GM23338 (cell line): Measurements from ENCODE around the gene EIF3B. TPM values are rescaled to one million over a fixed set of nuclear protein-coding genes. Genes with fewer than 3 reads are reported as not detected.
"Not testable (repeated sequence)": the region's sequence is repeated elsewhere in the genome, so short reads cannot be mapped to it uniquely, and the experiment has no call there.

Source experiments
- ATAC-seq: fragments of 200-7000 bp; cut with Tn5 transposase; 3 replicates; pipeline ENCODE4 v1.9.1; 2020
- DNase-seq: peaks from one replicate; pipeline ENCODE4 v3.0.0-alpha.2; 2015; ENCODE audit warnings: low spot score
- H2AFZ ChIP-seq: fragments of 200-600 bp; sonication (generic); 2 replicates; pipeline ENCODE4 v1.8.0; 2016; ENCODE audit warnings: antibody characterized with exemption, mild to moderate bottlenecking, moderate library complexity
- H3F3A ChIP-seq: fragments of 200-600 bp; sonication (generic); replicated peaks from 2 replicates; pipeline ENCODE4 v1.8.0; 2017; ENCODE audit warnings: antibody characterized with exemption, mixed run types, low read depth
- H3K27ac ChIP-seq: fragments of 200-600 bp; sonication (generic); 2 replicates; pipeline ENCODE4 v1.6.1; 2016; ENCODE audit warnings: low read depth
- H3K27me3 ChIP-seq: fragments of 200-600 bp; sonication (generic); 2 replicates; pipeline ENCODE4 v1.8.0; 2016; ENCODE audit warnings: mild to moderate bottlenecking, mixed run types, moderate library complexity; ENCODE audit not compliant: insufficient read depth
- H3K36me3 ChIP-seq: fragments of 200-600 bp; sonication (generic); 2 replicates; pipeline ENCODE4 v1.8.0; 2016; ENCODE audit warnings: mild to moderate bottlenecking; ENCODE audit not compliant: insufficient read depth
- H3K4me1 ChIP-seq: fragments of 200-600 bp; sonication (generic); 2 replicates; pipeline ENCODE4 v1.8.0; 2016; ENCODE audit warnings: mild to moderate bottlenecking, moderate library complexity; ENCODE audit not compliant: insufficient read depth
- H3K4me2 ChIP-seq: fragments of 200-600 bp; sonication (generic); 2 replicates; pipeline ENCODE4 v1.7.1; 2017; ENCODE audit warnings: mixed run types
- H3K4me3 ChIP-seq: fragments of 200-600 bp; sonication (generic); 2 replicates; pipeline ENCODE4 v1.6.1; 2016; ENCODE audit warnings: mixed run types
- H3K79me2 ChIP-seq: fragments of 200-600 bp; sonication (generic); replicated peaks from 2 replicates; pipeline ENCODE4 v1.8.0; 2017; ENCODE audit warnings: mild to moderate bottlenecking; ENCODE audit not compliant: insufficient read depth
- H3K9me2 ChIP-seq: fragments of 200-600 bp; sonication (generic); 2 replicates; pipeline ENCODE4 v1.8.0; 2017; ENCODE audit not compliant: insufficient read depth
- H4K20me1 ChIP-seq: fragments of 200-600 bp; sonication (generic); replicated peaks from 2 replicates; pipeline ENCODE4 v1.8.0; 2017; ENCODE audit warnings: mild to moderate bottlenecking; ENCODE audit not compliant: insufficient read depth
- H3K27ac Mint-ChIP-seq: 2 replicates; pipeline ENCODE4 v1.8.0; 2020; ENCODE audit warnings: inconsistent platforms, mild to moderate bottlenecking, moderate library complexity, mixed read lengths
- H3K27me3 Mint-ChIP-seq: 3 replicates; pipeline ENCODE4 v1.8.0; 2022; ENCODE audit warnings: low read depth, mild to moderate bottlenecking, moderate library complexity, mixed read lengths, inconsistent platforms; ENCODE audit not compliant: insufficient read depth, poor library complexity
- H3K36me3 Mint-ChIP-seq: 3 replicates; pipeline ENCODE4 v1.8.0; 2021; ENCODE audit warnings: low read depth, mild to moderate bottlenecking, inconsistent platforms, moderate library complexity, mixed read lengths
- H3K4me1 Mint-ChIP-seq: 3 replicates; pipeline ENCODE4 v1.8.0; 2020; ENCODE audit warnings: mild to moderate bottlenecking, inconsistent platforms, mixed read lengths
- H3K4me3 Mint-ChIP-seq: 3 replicates; pipeline ENCODE4 v1.8.0; 2021; ENCODE audit warnings: moderate library complexity, mild to moderate bottlenecking, inconsistent platforms, mixed read lengths
- H3K9me3 Mint-ChIP-seq: 3 replicates; pipeline ENCODE4 v1.8.0; 2020; ENCODE audit warnings: moderate library complexity, mild to moderate bottlenecking, inconsistent platforms, mixed read lengths
- CREB1 ChIP-seq: fragments of 250-450 bp; sonication (Bioruptor Pico); IDR thresholded peaks from 2 replicates; pipeline ENCODE4 v1.5.0; 2020; ENCODE audit warnings: low read depth, mild to moderate bottlenecking, moderate library complexity
- CTCF ChIP-seq, 2 experiments: fragments of 200-600 bp in 1 of 2; sonication (generic) in 1 of 2; conservative IDR thresholded peaks; 2 replicates each; pipeline versions ENCODE4 v1.5.1 to v1.6.1; 2016 to 2017; ENCODE audit warnings: antibody characterized with exemption in 2 of 2, low read depth in 2 of 2, mild to moderate bottlenecking in 2 of 2, moderate library complexity in 1 of 2
- REST ChIP-seq: IDR thresholded peaks from one replicate; pipeline ENCODE4 v1.6.1; 2018; ENCODE audit warnings: antibody characterized with exemption; ENCODE audit not compliant: unreplicated experiment
- polyA plus RNA-seq: library from polyadenylated mRNA; unstranded; fragments of >200 nt; fragmentation: Nextera tagmentation; extraction: Ambion mirVana; gene quantifications from 2 replicates; pipeline ENCODE4 v1.2.1, GENCODE V29; 2016
- total RNA-seq: library from RNA; depleted of rRNA; stranded (reverse); fragments of >200 nt; shearing (Covaris generic); gene quantifications from 2 replicates; pipeline ENCODE4 v1.2.3, GENCODE V29; 2014

The EIF3B gene
- total and polyA plus RNA-seq, 2 experiments from 2014 or later: 106 to 355 TPM

DNA sequence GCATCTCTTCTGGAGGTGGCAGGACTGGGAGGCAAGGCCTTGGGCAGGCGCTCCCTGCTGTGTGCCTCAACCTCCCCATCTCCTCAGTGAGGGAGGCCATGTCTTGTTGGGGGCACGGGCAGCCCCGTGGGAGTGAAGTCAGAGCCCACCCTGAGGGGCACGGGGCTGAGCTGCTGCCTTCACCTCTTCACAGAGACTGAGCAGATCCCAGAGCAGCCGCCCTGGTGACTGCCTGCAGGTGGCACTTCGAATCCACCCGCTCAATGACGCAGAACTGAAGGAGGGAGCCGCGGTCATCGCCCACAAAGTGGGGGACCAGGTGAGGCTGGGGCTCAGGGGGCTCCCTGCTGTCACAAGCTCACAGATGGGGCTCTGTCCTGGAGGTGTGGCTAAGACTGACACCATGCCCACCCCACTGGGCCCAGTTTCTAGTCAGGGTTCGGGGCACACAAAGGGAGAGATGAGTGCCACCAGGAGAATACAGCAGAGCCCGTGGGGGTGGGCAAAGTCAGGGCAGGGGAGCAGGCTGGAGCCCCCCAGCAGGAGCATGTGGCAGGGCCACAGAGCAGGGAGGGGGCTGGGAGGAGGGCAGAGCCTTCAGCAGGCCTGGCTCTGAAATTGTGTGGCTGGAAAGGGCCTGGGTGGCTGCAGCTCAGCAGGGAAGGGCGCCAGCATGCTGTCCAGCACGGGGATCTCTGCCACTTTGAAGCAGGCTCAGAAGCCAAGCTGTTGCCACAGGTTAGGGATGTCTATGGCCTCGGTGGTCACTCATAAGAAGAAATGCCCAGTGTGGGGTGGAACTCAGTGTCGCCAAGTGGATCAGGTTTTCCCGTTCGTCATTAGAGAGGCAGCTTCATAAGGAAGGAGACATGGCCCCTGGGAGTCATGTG, 30.0 kb downstream of the EIF3B start:
- ATAC-seq (peak; percentile 40), DNase-seq (peak; percentile 48)
- Histone ChIP-seq H3F3A (peaks cover 16% of the 10 kb centered on the region), H3K27me3 (no peaks in the 10 kb centered on the region), H4K20me1 (peaks cover 9% of the 10 kb centered on the region; the same call in 1 of the 2 replicates), H2AFZ (no peak overlapping the region), H3K4me3 (no peak overlapping the region), H3K4me1 (no peaks in the 10 kb centered on the region), H3K79me2 (no peaks in the 10 kb centered on the region; the same call in 1 of the 2 replicates), H3K36me3 (peaks cover 14% of the 10 kb centered on the region), H3K4me2 (no peak overlapping the region), H3K9me2 (no peaks in the 10 kb centered on the region), H3K27ac (no peak overlapping the region)
- peaks cover 27% of the 10 kb centered on the region for H3K36me3 Mint-ChIP-seq
- TF ChIP-seq CTCF (conservative IDR thresholded peaks at IDR 0.05; ENCODE audit: low read depth in 2 of 2) (peak in 1 of 2 experiments; percentile 69; a peak in 2 of 4 replicates), CREB1 (no peak), REST (no peak)
- no peak overlapping the region for H3K4me3 Mint-ChIP-seq
- 0 out of 2 replicates have a peak overlapping the region, but pooled peaks have one; percentile 65 for H3K27ac Mint-ChIP-seq
- H3K9me3 Mint-ChIP-seq: no peaks in the 10 kb centered on the region
- peaks cover 29% of the 10 kb centered on the region for H3K27me3 Mint-ChIP-seq
- H3K4me1 Mint-ChIP-seq: peaks cover 9% of the 10 kb centered on the region; the same call in 2 of the 3 replicates

DNA sequence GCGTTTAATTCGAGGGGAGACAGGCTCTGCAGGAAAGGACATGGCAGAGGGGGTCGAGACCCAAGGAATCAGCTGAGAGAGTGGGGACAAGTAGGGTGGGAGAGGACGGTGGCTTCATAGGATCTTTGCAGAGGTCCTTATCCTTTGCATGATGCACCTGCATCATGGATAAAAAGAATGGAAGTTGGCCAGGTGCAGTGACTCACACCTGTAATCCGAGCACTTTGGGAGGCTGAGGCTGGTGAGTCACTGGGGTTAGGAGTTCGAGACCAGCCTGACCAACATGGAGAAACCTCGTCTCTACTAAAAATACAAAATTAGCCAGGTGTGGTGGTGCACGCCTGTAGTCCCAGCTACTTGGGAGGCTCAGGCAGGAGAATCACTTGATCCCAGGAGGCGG, 31.5 kb downstream of the EIF3B start:
- H3K4me1 Mint-ChIP-seq: peaks cover 18% of the 10 kb centered on the region; the same call in 2 of the 3 replicates
- not testable (repeated sequence) for H3K4me2 ChIP-seq, H3K9me3 Mint-ChIP-seq, H3K36me3 ChIP-seq, H3K27ac ChIP-seq, H3K79me2 ChIP-seq, H3K9me2 ChIP-seq, H3K27ac Mint-ChIP-seq, ATAC-seq, DNase-seq, H3F3A ChIP-seq, H3K4me1 ChIP-seq, H3K27me3 ChIP-seq, H2AFZ ChIP-seq, H4K20me1 ChIP-seq, H3K4me3 ChIP-seq, H3K4me3 Mint-ChIP-seq
- H3K36me3 Mint-ChIP-seq: peaks cover 11% of the 10 kb centered on the region
- H3K27me3 Mint-ChIP-seq: peaks cover 24% of the 10 kb centered on the region
